Measurements from ENCODE around the gene VPS4A.
"Not testable (repeated sequence)": the region's sequence is repeated elsewhere in the genome, so short reads cannot be mapped to it uniquely, and the experiment has no call there.

The VPS4A gene

DNA sequence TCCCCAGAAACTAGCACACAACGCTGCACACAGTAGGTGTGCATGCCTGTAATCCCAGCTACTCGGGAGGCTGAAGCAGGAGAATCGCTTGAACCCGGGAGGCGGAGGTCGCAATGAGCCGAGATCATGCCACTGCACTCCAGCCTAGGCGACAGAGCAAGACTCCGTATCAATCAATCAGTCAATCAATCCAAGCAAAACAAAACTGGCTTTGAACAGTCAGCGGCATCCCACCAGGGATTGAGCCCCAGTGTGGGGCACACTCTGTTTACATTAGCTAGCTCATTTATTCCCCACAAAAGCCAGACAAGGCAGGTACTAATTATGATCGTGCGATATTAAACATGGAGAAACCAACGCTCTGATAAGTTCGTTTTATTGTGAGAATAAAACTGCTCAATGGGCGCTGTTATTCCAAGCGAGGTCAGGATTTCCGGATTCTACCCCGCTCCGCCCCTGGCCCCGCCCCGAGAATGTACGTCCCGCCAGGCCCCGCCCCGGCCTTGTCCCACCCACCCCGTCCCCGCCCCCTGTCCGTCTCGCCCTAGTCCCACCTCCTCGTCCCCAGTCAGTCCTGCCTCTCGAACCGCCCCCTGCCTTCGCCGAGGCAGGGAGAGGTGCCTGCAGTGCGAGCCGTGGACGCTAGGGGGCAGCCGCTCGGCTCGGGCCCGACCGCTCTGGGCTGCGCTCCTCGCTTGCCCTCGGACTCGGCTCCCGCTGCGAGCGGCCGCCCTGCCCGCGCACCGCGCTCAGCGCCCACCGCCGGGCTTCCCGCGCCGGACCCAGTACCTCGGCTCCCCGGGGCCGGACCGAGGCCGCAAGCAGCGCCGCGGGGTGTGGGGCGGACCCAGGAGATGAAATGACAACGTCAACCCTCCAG lies at the start of gene VPS4A:
Gene VPS4A (plus strand): TSS at position 698 of the 880 bp plus-strand sequence. CDS start 162 bp downstream, at position 860.
- peak; percentile 96 for DNase-seq (ENCODE audit: low spot score)

DNA sequence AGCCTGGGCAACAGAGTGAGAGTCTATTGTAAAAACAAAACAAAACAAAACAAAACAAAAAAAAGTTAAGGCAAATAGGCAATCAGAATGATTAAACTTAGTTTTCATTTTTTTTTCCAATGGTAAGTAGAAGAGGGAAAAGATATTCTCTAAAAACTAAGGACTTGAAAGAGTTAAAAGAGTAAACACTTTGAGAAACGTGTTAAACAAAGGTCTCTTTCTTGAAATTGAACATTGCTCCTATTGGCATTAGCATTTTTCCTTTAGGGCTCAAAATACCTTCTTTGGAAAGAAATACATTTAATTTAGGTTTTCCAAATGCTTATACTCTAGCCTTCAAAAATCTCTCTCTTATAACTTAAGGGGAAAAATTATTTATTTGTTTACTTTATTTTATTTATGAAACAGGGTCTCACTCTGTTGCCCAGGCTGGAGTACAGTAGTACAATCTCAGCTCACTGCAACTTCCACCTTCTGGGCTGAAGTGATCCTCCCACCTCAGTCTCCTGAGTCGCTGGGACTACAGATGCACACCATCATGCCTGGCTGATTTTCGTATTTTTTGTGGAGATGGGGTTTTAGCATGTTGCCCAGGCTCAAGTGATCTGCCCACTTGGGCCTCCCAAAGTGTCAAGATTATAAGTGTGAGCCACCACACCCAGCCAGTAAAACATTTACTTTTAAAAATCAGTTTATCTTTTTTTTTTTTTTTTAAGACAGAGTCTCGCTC lies 44.7 kb upstream of the VPS4A start:
- no peak for DNase-seq (ENCODE audit: low spot score)

DNA sequence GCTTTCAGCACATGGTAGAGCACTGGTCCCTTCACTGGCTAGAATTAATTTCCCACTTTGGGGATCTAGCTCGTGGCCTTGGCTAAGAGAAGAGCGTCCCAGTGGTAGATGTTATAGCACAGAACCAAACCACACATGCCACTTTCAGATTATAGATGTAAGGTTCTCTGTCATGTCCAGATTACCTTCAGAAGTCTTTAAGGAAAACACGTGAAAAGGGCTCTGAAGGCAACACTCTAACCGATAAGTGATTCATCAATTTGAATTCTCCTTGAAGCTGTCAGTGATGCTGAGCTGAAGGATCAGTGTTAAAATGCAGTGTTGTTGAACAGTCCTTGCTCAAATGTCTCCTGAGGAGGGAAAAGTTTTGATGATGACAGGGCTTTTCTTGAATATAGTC lies 43.5 kb upstream of the VPS4A start:
- no peak for DNase-seq (ENCODE audit: low spot score)

DNA sequence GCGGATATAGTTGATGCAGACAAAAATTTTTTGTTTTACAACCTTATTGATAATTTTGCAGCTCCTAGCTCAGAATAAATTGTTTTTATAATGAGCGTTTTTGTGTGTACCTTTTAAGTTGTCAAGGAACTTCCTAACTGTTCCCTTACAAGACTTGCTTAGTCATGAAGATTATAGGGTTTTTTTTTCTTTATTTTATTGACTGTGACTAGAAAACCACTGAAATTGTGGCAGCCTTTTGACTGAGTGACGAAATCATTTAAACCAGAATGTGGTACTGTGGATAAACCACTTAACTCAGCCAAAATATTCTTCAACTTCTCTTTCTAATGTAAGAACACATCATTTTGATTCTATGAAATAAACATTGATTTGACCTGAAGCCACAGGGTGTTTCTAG lies 40.8 kb upstream of the VPS4A start:
- DNase-seq (ENCODE audit: low spot score): no peak

DNA sequence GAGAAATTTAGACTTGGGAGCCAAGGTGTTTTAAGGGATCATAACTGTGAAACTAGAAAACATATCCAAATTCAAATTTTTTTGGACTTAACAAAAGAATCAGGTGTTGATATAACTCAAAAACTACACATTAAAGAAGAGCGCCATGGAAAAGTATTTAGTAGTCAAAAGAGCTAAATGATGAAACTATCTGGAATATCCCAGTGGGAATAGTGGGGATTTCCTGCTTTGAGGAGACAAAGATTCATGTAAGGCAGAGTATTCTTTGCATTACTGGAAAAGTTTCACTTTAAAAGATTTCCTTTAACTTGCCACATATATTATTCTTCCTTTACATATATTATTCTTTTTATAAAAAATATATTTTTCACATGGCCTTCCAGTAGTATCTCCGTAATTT lies 40.3 kb upstream of the VPS4A start:
- DNase-seq (ENCODE audit: low spot score): no peak

DNA sequence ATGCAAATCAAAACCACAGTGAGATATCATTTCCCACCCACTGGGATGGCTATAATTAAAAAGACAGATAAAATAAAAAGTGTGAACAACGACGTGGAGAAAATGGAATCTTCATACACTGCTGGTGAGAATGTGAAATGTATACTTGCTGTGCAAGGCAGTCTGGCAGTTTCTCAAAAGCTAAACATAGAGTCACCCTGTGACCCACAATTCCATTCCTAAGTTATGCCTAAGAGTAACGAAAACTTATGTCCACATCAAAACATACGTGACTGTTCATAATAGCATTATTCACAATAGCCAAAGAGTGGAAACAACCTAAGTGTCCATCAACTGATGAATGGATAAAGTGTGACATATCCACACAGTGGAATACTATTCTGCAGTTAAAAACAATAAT lies 38.1 kb upstream of the VPS4A start:
- DNase-seq (ENCODE audit: low spot score): no peak

DNA sequence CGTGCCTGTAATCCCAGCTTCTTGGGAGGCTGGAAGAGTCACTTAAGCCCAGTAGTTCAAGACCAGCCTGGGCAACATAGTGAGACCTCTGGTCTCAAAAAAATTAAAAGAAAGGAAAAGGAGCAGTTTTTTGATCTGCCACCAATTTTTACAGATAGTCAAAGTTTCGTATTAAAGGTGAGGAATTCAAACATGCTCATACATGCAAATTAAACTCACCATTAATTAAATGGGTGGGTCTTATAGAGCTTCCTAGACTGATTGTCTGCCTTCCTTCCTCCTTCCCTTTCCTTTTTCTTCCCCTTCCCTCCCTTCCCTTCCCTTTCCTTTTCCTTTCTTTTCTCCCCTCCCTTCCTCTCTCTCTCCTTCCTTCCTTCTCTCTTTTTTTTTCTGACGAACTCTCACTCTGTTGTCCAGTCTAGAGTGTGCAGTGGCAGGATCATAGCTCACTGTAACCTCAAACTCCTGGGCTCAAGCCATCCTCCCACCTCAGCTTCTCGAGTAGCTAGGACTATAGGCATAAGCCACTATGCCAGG lies 36.4 kb upstream of the VPS4A start:
- no peak for DNase-seq (ENCODE audit: low spot score)

DNA sequence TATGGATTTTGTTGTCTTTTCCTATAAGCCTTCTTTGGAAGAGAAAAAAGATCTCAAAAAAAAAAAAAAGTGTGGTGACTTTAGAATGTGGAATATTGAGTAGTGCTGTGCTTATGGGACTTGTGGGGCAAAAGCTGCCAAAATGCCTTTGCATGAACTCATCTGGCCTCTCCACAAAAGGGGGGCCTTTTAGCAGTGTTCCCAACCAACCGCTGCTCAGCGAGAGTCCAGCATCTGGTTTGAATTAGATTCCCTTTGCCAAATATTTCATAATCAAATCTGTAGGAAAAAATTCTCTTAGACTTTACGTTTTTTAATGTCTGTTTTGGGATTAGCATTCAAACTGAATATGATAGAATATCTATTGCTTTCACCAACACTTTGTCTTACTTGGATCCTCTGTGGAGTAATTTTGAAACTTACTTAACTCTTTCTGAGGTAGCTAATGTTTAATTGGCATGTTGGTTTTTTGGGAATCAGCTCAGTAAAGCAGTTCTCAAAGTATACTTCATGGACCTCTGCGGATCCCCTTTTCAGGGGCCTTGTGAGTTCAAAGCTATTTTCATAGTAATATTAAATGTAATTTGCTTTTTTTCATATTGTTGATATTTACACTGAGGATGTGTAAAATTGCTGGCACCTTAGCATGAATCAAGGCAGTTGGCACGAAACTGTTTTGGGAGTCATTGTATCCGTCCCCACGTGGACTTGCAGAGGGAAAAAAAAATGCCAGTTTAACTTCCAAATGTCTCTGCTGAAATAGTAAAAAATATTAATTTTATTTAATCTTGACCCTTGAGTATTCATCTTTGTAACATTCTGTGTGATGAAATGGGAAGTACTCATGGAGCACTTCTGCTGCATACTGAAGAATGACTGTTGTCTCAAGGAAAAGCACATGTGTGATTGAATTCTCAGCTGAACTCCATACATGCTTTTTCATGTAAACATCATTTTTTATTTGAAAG lies 34.7 kb upstream of the VPS4A start:
- no peak for DNase-seq (ENCODE audit: low spot score)

DNA sequence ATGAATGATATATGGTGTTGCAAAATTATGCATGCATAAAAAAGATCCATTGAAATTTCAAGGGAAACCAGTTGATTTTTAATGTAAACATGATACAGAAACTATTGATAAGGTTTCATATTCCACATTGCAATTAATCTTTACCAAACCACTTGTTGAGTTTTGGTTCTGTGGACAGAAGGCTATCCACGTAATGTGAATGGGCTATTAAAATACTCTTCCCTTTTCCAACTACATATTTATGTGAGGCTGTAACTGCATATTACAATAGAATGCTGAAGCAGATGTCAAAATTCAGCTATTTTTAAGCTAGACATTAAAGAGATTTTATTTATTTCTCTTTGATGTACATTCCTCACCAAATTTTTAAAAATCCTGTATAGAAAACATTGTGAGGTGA lies 33.7 kb upstream of the VPS4A start:
- DNase-seq (ENCODE audit: low spot score): no peak

DNA sequence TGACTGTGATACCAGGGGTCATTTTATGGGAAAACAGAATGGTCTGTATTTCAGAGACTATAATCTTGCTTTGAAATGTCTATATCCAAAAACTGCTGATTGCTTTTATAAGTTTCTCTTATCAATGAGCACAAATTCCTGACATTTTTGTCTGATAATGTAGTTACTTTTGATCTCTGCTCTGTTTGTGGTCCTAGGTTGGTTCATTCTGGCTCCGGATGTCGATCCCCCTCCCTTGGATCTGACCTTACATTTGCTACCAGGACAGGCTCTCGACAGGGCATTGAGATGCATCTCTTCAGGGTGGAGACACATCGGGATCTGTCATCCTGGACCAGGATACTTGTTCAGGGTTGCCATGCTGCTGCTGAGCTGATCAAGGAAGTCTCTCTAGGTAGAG lies 27.3 kb upstream of the VPS4A start:
- DNase-seq (ENCODE audit: low spot score): no peak

DNA sequence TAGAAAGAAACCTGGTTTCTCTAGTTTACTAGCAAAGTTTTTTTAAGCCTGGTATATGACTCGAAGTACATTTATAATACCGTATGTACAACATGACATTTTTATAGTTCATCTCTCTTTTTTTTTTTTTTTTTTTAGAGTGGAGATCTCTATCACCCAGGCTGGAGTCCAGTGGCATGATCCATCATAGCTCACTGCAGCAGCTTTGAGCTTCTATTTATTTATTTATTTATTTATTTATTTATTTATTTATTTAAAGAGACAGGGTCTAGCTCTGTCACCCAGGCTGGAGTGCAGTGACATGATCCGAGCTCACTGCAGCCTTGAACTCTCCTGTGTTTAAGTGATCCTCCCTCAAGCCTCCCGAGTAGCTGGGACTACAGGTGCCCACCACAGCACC lies 25.9 kb upstream of the VPS4A start:
- no peak for DNase-seq (ENCODE audit: low spot score)

DNA sequence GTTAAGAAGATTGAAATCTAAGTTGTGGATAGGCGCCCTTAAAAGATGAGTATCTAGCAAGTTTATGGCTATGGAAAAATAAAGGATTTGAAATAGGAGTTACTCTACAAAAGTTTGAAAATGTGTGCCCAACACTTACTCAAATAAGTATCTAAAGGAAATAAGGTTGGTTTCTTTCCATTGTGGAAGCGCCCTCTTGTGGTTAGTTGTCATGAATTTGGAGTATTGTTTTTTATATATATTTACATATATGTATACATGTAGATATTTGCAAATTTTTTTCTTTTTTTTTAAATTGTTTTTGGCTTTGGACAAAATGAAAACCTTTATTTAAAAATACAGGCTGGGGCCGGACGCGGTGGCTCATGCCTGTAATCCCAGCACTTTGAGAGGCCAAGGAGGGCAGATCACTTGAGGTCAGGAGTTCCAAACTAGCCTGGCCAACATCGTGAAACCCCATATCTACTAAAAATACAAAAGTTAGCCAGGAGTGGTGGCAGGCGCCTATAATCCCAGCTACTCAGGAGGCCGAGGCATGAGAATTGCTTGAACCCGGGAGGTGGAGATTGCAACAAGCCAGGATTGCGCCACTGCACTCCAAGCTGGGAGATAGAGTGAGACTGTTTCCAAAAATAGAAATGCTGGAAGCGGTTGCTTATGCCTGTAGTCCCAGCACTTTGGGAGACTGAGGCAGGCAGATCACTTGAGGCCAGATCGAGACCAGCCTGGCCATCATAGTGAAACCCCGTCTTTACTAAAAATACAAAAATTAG lies 24.0 kb upstream of the VPS4A start:
- DNase-seq (ENCODE audit: low spot score): peak; percentile 74

DNA sequence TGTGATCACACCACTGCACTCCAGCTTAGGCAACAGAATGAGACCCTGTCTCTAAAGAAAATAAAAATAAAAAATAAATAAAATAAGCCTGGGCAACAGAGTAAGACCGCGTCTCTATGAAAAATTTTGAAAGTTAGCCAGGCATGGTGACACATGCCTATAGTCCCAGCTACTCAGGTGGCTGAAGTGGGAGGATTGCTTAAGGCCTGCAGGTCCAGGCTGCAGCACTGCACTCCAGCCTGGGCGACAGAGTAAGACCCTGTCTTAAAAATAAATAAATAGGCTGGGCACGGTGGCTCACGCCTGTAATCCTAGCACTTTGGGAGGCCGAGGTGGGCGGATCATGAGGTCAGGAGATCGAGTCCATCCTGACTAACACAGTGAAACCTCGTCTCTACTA lies 19.5 kb upstream of the VPS4A start:
- not testable (repeated sequence) for DNase-seq (ENCODE audit: low spot score)

DNA sequence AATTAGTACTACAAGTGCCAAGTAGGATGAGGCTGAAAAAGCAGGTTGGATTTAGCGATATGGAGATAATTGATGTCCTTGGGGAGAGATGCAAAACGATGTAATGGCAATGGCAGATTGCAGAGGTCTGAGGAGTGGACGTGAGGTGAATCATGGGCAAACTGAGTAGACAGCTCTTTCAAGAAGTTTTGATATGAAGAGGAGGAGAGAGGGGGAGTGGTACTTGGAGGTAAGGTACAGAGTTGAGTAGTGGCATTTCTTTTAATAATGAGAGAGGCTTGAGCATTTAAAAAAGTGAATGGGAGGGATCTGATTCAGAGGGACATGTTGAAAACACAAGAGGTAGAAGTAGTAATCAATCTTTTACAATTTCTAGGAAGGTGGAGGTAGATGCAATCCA lies 17.7 kb upstream of the VPS4A start:
- DNase-seq (ENCODE audit: low spot score): no peak

DNA sequence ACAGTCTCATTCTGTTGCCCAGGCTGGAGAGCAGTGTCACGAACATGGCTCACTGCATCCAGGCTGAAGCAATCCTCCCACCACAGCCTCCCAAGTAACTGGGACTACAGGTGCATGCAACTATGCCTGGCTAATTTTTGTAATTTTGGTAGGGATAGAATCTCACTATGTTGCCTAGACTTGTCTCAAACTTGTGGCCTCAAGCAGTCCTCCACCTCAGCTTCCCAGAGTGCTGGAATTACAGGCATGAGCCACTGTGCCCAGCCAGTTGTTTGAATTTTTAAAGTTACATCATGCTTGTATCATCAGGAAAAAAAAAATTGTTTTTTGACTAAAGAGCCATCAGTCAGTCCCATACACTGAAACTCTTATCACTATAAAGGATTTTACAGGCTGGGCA lies 17.1 kb upstream of the VPS4A start:
- DNase-seq (ENCODE audit: low spot score): no peak

DNA sequence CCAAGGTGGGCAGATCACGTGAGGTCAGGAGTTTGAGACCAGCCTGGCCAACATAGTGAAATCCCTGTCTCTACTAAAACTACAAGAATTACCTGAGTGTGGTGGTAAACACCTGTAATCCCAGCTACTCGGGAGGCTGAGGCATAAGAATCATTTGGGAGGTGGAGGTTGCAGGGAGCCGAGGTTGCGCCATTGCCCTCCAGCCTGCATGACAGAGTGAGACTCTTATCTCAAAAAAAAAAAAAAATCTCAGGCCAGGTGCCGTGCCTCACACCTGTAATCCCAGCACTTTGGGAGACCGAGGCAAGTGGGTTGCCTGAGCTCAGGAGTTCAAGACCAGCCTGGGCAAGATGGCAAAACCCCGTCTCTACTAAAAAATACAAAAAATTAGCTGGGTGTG lies 14.4 kb upstream of the VPS4A start:
- not testable (repeated sequence) for DNase-seq (ENCODE audit: low spot score)

DNA sequence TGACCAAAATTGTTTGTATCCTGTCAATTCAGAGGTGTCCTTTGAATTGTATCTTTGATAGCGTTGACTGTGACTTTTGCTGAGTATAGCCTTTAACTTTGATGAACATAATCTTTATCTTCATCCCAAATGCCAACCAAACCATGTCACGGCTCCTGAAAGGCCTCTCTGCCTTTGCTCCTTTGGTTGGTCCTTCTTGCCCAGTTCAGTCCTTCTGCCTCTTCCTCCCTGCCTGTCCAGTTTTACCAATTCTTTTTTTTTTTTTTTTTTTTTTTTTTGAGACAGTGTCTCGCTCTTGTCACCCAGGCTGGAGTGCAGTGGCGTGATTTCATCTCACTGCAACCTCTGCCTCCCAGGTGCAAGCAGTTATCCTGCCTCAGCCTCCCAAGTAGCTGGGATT lies 12.9 kb upstream of the VPS4A start:
- no peak for DNase-seq (ENCODE audit: low spot score)

DNA sequence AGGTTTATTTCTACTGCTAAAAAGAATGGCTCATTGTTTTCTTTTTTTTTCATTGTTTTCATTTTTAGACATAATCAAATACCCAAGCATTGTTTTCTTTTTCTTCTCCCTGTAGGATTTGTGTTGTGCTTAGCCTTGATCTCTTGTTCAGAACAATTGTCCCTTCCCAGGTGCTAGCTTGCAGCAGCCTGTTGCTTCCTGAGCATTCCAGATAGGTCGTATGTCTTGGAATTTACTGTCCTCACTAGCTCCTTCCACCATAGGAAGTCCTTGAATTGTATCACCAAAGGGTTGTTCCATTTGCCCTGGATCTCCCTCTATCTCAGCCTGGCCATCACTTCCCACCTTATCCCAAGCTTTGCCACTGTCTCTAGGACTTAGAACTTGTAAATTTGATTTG lies 10.0 kb upstream of the VPS4A start:
- no peak for DNase-seq (ENCODE audit: low spot score)

DNA sequence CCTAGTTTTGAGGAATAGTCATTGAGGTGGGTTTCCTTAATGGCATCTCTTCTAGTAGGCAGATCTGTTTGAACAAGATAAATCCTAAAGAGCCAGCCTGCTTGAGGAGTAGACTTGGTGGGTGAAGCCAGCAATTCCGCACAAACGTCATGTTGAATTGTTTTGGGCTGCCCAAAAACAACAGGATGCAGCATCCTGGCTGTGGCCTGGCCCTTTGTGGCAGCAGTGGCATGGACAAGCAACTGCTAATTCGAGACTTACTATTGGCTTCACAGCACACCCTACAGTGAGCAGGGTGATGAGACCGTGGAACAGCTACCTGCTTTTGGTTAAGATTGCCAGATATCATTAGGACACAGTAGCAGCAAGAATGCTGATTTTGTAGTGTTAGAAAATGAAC lies 9.3 kb upstream of the VPS4A start:
- no peak for DNase-seq (ENCODE audit: low spot score)

DNA sequence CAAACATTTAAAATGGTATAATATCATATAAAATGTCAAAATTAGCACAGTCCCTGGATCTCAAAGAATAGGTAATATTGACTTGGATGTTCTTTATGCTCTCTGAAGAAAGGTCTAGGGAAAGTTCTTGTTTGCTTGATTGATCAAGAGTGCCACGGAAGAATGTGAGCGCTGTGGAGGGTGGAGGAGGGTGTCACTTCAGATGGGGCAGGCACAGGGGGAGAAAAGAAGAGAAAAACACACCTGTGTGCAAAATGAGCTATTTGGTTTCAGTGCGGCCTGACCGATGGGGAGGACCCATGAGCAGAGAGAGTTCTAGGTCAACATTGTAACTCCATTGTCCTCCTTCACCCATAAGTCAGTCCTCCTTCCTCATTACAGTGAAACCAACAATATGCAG lies 8.8 kb upstream of the VPS4A start:
- DNase-seq (ENCODE audit: low spot score): no peak

DNA sequence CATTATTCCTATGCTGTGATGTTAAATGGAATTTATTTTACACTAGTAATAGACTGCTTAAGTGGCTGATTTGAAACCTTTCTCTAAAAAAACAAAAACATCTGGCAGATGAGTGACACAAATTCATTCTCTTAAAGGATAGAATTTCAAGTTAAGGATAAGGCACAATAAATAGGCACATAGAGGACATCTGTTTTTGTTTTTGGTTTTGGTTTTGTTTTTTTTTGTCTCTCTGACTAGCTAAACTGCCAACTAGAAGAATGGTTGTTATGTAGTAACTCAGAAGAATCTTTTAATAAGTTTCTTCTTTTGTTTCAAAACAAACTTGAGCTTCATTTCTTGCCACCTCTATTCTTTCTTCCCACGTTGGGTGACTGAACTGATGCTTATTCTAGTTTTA lies 5.1 kb upstream of the VPS4A start:
- no peak for DNase-seq (ENCODE audit: low spot score)

Measured in pons (tissue), 1 donor.